Measurements from ENCODE around the gene ITPR3. TPM values are rescaled to one million over a fixed set of nuclear protein-coding genes. Genes with fewer than 3 reads are reported as not detected.

ITPR3 gene
- total RNA-seq, 1 donor from 2014 or later, result 17.7 TPM

DNA sequence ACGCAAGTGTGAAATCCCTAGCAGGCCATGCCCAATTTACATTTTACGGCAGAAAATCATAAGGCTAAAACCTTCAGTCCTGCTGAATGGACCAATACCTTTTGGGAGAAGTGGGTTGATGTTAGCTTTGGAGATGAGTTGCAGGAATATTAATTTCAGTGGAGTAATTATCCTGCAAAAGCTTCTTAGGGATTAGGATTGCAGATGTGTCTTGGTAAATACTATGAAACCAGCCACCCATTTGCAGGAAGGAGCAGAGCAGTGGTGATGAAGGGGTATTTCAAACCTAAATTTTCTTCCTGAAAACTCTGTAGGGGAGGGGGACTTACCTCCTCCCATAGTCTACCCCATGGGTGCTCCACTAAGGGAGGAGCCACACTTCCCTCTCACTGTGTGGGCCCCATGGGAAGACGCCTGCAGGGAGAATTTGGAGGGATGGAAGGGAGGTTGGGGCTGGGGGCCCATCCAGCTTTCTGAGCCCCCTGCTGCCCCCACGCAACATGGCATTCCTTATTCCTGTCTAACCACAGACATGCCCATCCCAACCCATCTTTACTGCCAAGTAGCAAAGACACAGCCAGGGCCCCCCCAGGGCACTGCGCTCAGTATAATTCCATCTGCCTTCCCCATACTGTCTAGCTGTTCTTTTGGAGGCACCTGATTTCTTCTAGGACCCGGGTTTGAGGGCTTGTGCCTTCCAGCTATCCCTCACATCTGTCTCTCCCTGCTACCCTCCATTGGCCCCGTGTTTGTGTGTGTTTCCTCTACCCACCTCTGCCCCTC lies 105.0 kb downstream of the ITPR3 start:
- no peak overlapping the region for H3K27ac ChIP-seq (ENCODE audit: low read depth, low read length)
- no peak overlapping the region for H3K4me2 ChIP-seq (ENCODE audit: low read length)
- H3K9ac ChIP-seq (ENCODE audit: low read length), result no peak overlapping the region
- H3K4me3 ChIP-seq (ENCODE audit: insufficient read depth, low read depth, low read length), result no peak overlapping the region
- H3K79me2 ChIP-seq (ENCODE audit: insufficient read depth, low read length), result no peaks in the 10 kb centered on the region
- no peaks in the 10 kb centered on the region for H4K20me1 ChIP-seq (ENCODE audit: insufficient read depth, low read length)
- H3K4me1 ChIP-seq (ENCODE audit: insufficient read depth, low read length), result no peaks in the 10 kb centered on the region
- no peaks in the 10 kb centered on the region for H3K9me3 ChIP-seq (ENCODE audit: insufficient read depth, low read depth, low read length)
- Mint-ChIP-seq H3K36me3 (ENCODE audit: low read depth, unreplicated experiment) (peaks cover 4% of the 10 kb centered on the region), H3K4me1 (ENCODE audit: low read depth, unreplicated experiment) (no peaks in the 10 kb centered on the region), H3K9me3 (ENCODE audit: unreplicated experiment) (peaks cover 2% of the 10 kb centered on the region), H3K27ac (ENCODE audit: unreplicated experiment) (no peak overlapping the region), H3K4me3 (ENCODE audit: unreplicated experiment) (no peak overlapping the region), H3K27me3 (ENCODE audit: low read depth, unreplicated experiment) (peaks cover 46% of the 10 kb centered on the region)
- no peak overlapping the region for H2AFZ ChIP-seq (ENCODE audit: low read depth, low read length)
- TF ChIP-seq CTCF (IDR thresholded peaks at IDR 0.05; ENCODE audit: insufficient read depth, low read depth, low read length) (no peak), EZH2 (IDR thresholded peaks at IDR 0.05; ENCODE audit: insufficient read depth, low read length) (no peak)
- no peak for DNase-seq (ENCODE audit: low read depth)
- no peak for FAIRE-seq
- H3K27me3 ChIP-seq (ENCODE audit: insufficient read depth, low read length), result peaks cover 45% of the 10 kb centered on the region
- no peaks in the 10 kb centered on the region for H3K36me3 ChIP-seq (ENCODE audit: insufficient read depth, low read length)

DNA sequence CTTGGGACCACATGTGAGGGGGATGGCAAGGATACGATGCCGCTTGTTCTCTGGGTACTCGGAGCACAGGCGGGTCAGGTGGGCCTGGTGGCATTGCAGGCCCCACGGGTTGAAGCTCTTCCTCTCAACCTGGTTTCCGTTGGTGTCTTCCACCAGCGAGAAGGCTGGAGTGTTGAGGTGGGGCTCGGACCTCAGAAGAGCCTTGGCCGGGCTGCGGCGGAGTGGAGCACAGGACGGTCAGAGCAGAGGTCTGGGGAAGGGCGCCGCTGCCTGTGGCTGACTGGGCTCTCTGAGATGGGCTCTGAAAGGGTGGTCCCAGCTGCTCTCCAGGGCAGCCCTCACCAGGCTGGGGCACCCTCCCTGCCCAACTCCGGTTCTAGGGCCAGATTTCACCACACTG lies 105.6 kb downstream of the ITPR3 start:
- Histone ChIP-seq H4K20me1 (ENCODE audit: insufficient read depth, low read length) (no peaks in the 10 kb centered on the region), H3K4me1 (ENCODE audit: insufficient read depth, low read length) (no peaks in the 10 kb centered on the region), H3K79me2 (ENCODE audit: insufficient read depth, low read length) (no peaks in the 10 kb centered on the region), H3K27ac (ENCODE audit: low read depth, low read length) (no peak overlapping the region), H2AFZ (ENCODE audit: low read depth, low read length) (no peak overlapping the region), H3K4me2 (ENCODE audit: low read length) (no peak overlapping the region), H3K9me3 (ENCODE audit: insufficient read depth, low read depth, low read length) (no peaks in the 10 kb centered on the region), H3K9ac (ENCODE audit: low read length) (no peak overlapping the region), H3K27me3 (ENCODE audit: insufficient read depth, low read length) (peaks cover 41% of the 10 kb centered on the region), H3K4me3 (ENCODE audit: insufficient read depth, low read depth, low read length) (no peak overlapping the region), H3K36me3 (ENCODE audit: insufficient read depth, low read length) (no peaks in the 10 kb centered on the region)
- FAIRE-seq, result no peak
- Mint-ChIP-seq H3K4me1 (ENCODE audit: low read depth, unreplicated experiment) (peaks cover 5% of the 10 kb centered on the region), H3K27ac (ENCODE audit: unreplicated experiment) (no peak overlapping the region), H3K27me3 (ENCODE audit: low read depth, unreplicated experiment) (peaks cover 46% of the 10 kb centered on the region), H3K9me3 (ENCODE audit: unreplicated experiment) (peaks cover 2% of the 10 kb centered on the region), H3K4me3 (ENCODE audit: unreplicated experiment) (no peak overlapping the region), H3K36me3 (ENCODE audit: low read depth, unreplicated experiment) (peaks cover 4% of the 10 kb centered on the region)
- no peak for TF ChIP-seq EZH2 (IDR thresholded peaks at IDR 0.05; ENCODE audit: insufficient read depth, low read length)
- TF ChIP-seq CTCF (IDR thresholded peaks at IDR 0.05; ENCODE audit: insufficient read depth, low read depth, low read length), result no peak
- DNase-seq (ENCODE audit: low read depth), result no peak

DNA sequence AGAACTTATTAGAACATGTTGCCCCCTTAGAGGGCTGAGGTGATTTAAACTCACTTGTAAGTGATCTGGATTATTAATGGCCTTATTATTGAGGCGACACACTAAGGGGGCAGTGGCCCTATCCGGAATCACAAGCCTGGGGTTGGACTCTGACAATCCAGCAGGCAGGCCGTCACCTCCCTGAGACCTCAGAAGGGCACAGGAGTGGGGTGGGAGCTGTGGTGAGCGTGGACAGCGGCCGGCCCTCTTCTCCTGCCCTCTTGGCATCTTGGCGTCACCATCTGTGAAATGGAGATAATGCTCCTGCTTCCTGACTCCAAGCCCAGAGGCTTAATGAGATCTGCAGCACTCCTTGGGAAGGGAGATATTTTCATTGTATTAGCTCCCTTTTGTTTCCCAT lies 106.0 kb downstream of the ITPR3 start:
- no peak overlapping the region for H3K4me2 ChIP-seq (ENCODE audit: low read length)
- H3K4me1 ChIP-seq (ENCODE audit: insufficient read depth, low read length), result no peaks in the 10 kb centered on the region
- no peak overlapping the region for H3K27ac Mint-ChIP-seq (ENCODE audit: unreplicated experiment)
- TF ChIP-seq EZH2 (IDR thresholded peaks at IDR 0.05; ENCODE audit: insufficient read depth, low read length), result no peak
- no peak for TF ChIP-seq CTCF (IDR thresholded peaks at IDR 0.05; ENCODE audit: insufficient read depth, low read depth, low read length)
- H3K9ac ChIP-seq (ENCODE audit: low read length), result no peak overlapping the region
- peaks cover 41% of the 10 kb centered on the region for H3K27me3 ChIP-seq (ENCODE audit: insufficient read depth, low read length)
- no peak overlapping the region for H2AFZ ChIP-seq (ENCODE audit: low read depth, low read length)
- DNase-seq (ENCODE audit: low read depth), result no peak
- no peak overlapping the region for H3K27ac ChIP-seq (ENCODE audit: low read depth, low read length)
- no peak overlapping the region for H3K4me3 ChIP-seq (ENCODE audit: insufficient read depth, low read depth, low read length)
- no peaks in the 10 kb centered on the region for H3K36me3 ChIP-seq (ENCODE audit: insufficient read depth, low read length)
- no peaks in the 10 kb centered on the region for H4K20me1 ChIP-seq (ENCODE audit: insufficient read depth, low read length)
- peaks cover 46% of the 10 kb centered on the region for H3K27me3 Mint-ChIP-seq (ENCODE audit: low read depth, unreplicated experiment)
- H3K9me3 ChIP-seq (ENCODE audit: insufficient read depth, low read depth, low read length), result no peaks in the 10 kb centered on the region
- H3K79me2 ChIP-seq (ENCODE audit: insufficient read depth, low read length), result no peaks in the 10 kb centered on the region
- no peak overlapping the region for H3K4me3 Mint-ChIP-seq (ENCODE audit: unreplicated experiment)
- peaks cover 2% of the 10 kb centered on the region for H3K9me3 Mint-ChIP-seq (ENCODE audit: unreplicated experiment)
- no peak for FAIRE-seq
- H3K36me3 Mint-ChIP-seq (ENCODE audit: low read depth, unreplicated experiment), result peaks cover 4% of the 10 kb centered on the region
- H3K4me1 Mint-ChIP-seq (ENCODE audit: low read depth, unreplicated experiment), result peaks cover 7% of the 10 kb centered on the region
